ENCODE measurements around the gene ID4.

DNA sequence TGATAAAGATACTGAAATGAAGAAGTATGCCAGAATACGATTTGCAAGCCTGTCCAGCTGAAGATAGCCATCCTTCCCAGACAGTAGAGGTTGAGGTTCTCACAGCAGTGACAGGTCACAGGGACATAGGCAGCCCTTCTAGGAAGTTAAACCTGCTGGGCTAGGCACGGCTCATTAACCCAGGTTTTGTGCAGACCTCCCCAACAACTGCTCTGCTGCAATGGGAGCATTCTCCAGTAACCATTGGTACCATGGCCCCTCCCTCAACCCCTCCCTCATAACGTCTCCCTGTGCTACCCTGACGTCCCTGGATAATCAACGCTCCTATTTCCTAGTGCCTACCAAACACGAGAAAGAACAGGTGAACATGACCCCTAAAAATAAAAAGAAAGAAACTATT, 15.8 kb downstream of the ID4 start:
- TF ChIP-seq, protein P1, sequence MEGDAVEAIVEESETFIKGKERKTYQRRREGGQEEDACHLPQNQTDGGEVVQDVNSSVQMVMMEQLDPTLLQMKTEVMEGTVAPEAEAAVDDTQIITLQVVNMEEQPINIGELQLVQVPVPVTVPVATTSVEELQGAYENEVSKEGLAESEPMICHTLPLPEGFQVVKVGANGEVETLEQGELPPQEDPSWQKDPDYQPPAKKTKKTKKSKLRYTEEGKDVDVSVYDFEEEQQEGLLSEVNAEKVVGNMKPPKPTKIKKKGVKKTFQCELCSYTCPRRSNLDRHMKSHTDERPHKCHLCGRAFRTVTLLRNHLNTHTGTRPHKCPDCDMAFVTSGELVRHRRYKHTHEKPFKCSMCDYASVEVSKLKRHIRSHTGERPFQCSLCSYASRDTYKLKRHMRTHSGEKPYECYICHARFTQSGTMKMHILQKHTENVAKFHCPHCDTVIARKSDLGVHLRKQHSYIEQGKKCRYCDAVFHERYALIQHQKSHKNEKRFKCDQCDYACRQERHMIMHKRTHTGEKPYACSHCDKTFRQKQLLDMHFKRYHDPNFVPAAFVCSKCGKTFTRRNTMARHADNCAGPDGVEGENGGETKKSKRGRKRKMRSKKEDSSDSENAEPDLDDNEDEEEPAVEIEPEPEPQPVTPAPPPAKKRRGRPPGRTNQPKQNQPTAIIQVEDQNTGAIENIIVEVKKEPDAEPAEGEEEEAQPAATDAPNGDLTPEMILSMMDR (IDR thresholded peaks at IDR 0.05; ENCODE audit: low read length): no peak
- no peak for TF ChIP-seq EZH2 (IDR thresholded peaks at IDR 0.05; ENCODE audit: borderline replicate concordance, low read length)

Measured in OCI-LY1 (cell line).